IgD-negative memory B cell (primary cell): ENCODE measurements around the gene NHS. TPM values are rescaled to one million over a fixed set of nuclear protein-coding genes. Genes with fewer than 3 reads are reported as not detected.

ENCODE experiments used
- H3K27ac Mint-ChIP-seq, 3 donors: one replicate each; pipeline ENCODE4 v1.8.0; 2020 to 2022; ENCODE audit warnings: mild to moderate bottlenecking in 3 of 3, mixed read lengths in 3 of 3, moderate library complexity in 1 of 3
- H3K27me3 Mint-ChIP-seq: one replicate; pipeline ENCODE4 v1.8.0; 2021; ENCODE audit warnings: mixed read lengths
- H3K36me3 Mint-ChIP-seq: one replicate; pipeline ENCODE4 v1.8.0; 2020; ENCODE audit warnings: mild to moderate bottlenecking, mixed read lengths
- H3K4me1 Mint-ChIP-seq, 3 donors: one replicate each; pipeline ENCODE4 v1.8.0; 2020 to 2022; ENCODE audit warnings: mixed read lengths in 3 of 3, mild to moderate bottlenecking in 1 of 3
- H3K4me3 Mint-ChIP-seq, 4 donors: one replicate each; pipeline ENCODE4 v1.8.0; 2020 to 2022; ENCODE audit warnings: mild to moderate bottlenecking in 4 of 4, mixed read lengths in 4 of 4, moderate library complexity in 3 of 4
- H3K9me3 Mint-ChIP-seq, 3 donors: one replicate each; pipeline ENCODE4 v1.8.0; 2020 to 2021; ENCODE audit warnings: mixed read lengths in 3 of 3, mild to moderate bottlenecking in 1 of 3
- polyA plus RNA-seq: library from polyadenylated mRNA; unstranded; fragments of 300-500 nt; fragmentation: Illumina TruSeq; gene quantifications from one replicate; pipeline ENCODE4 v1.2.3, GENCODE V29; 2021

NHS gene
- polyA plus RNA-seq, 1 donor from 2014 or later, result not detected

DNA sequence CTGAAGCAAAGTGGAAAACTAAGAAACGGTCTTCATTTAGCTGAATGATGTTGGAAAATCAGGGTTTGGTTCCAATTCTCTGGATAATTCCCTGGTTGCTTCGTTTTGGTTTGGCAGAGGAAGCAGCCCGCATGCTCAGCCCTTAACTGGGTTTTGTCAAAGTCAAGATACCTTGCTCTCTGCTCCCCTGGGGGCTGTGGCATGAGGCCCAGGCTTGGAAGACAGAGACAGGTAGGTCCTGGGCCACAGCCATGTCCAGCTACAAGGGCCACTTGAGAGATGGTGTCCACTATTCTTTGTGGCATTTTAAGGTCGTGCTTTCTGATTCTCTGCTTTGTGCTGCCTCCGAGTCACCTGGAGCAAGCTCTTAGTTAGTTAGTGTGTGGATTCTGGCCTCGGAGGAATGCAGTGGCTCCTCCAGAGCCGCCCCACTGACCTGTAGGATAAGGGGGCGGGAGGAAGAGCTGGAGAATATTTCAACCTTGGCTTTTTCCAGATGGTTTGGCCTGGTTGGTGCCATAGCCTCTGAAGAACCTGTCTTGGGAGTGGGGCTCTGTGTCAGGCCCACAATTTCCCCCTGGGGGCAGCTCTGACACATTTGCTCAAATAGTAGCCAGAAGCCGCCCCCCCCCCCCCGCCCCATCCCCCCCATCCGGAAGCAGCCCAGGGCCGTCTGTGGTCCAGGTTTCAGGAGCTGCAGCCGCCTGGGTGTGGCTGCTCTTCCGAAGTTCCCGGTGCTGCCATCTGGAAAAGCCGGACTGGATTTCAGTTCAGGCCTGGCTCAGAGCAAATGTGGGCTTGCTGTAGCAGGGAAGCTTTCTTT, 147.1 kb downstream of the NHS start:
- Mint-ChIP-seq H3K4me1 (no peaks in the 10 kb centered on the region), H3K27me3 (peaks cover 5% of the 10 kb centered on the region), H3K9me3 (peaks cover 0 to 3% (median 0%) of the 10 kb centered on the region in 3 donors), H3K36me3 (peaks cover 3% of the 10 kb centered on the region), H3K4me3 (no peak overlapping the region), H3K27ac (no peak overlapping the region)

- no peak overlapping the region for H3K27ac Mint-ChIP-seq
- peaks cover 7% of the 10 kb centered on the region for H3K27me3 Mint-ChIP-seq
- peaks cover 0 to 2% (median 0%) of the 10 kb centered on the region in 3 donors for H3K4me1 Mint-ChIP-seq
- H3K4me3 Mint-ChIP-seq, result no peak overlapping the region
- no peaks in the 10 kb centered on the region for H3K9me3 Mint-ChIP-seq
- H3K36me3 Mint-ChIP-seq, result peaks cover 1% of the 10 kb centered on the region
These were observed 150.3 kb downstream of the NHS start for GRCh38 chrX:17525266-17525665.

DNA sequence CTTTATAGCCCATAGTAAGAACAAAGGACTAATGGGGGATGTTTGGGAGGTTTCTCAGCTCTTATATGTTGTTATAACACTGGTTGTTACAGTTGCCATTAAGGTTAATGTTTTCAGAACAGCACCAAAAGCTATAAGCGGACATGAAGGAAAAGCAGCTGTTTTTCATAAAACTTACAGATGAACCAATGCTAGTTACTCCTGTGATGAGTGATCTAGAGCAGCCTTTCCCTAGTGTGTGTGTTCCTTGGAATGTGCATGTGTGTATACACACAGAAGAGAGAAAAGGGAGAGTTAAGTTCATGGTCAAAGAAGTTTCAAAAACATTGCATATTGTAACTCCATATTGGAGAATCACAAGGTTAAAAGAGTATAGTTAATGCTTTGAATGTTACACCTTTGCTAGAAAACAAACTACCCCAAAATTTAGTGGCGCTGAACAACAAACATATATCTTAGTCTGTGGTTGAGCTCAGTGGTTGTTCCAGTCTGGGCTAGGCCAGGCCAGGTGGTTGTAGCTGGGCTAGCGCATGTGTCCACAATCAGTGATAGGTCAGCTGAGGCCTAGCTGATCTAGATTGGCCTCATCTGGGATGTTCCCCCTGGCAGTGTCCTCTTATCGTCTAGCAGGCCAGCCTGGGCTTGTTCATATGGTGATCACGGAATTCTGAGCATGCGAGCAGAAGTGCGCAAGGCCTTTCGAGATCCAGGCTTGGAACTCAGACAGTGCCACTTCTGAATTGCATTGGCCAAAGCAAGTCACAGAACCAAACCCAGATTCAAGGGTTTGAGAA, 151.0 kb downstream of the NHS start:
- Mint-ChIP-seq H3K27ac (no peak overlapping the region), H3K4me3 (no peak overlapping the region), H3K9me3 (no peaks in the 10 kb centered on the region), H3K4me1 (peaks cover 0 to 2% (median 0%) of the 10 kb centered on the region in 3 donors), H3K36me3 (no peaks in the 10 kb centered on the region), H3K27me3 (peaks cover 7% of the 10 kb centered on the region)

GRCh38 chrX:17527135-17527701, 152.2 kb downstream of the NHS start:
- no peak overlapping the region for H3K4me3 Mint-ChIP-seq

DNA sequence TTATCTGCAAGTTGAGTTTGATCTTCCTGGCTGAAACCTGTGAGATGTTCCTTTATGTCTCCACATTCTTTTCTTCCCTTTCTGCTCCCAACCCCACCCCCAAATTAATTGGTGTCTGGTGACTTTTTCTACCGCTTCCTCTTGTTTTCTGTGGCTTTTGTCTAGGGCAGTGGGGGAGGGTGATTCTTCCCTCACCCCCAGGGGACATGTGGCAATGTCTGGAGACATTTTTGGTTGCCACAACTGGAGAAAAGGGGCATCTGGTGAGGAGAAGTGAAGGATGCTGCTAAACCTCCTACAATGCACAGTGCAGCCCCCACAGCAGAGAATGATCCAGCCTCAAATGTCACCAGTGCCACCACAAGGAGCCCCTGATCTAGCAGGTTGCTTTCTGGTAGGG, 152.9 kb downstream of the NHS start:
- no peaks in the 10 kb centered on the region for H3K9me3 Mint-ChIP-seq
- peaks cover 0 to 2% (median 0%) of the 10 kb centered on the region in 3 donors for H3K4me1 Mint-ChIP-seq
- H3K36me3 Mint-ChIP-seq, result no peaks in the 10 kb centered on the region
- peaks cover 9% of the 10 kb centered on the region for H3K27me3 Mint-ChIP-seq
- no peak overlapping the region for H3K4me3 Mint-ChIP-seq
- H3K27ac Mint-ChIP-seq, result no peak overlapping the region

More at GRCh38 chrX:17527135-17527701, 152.2 kb downstream of the NHS start:
- H3K4me1 Mint-ChIP-seq, result peaks cover 0 to 2% (median 0%) of the 10 kb centered on the region in 3 donors
- H3K27me3 Mint-ChIP-seq, result peaks cover 12% of the 10 kb centered on the region
- no peaks in the 10 kb centered on the region for H3K36me3 Mint-ChIP-seq
- H3K9me3 Mint-ChIP-seq, result no peaks in the 10 kb centered on the region
- no peak overlapping the region for H3K27ac Mint-ChIP-seq

GRCh38 chrX:17529151-17529745, 154.2 kb downstream of the NHS start:
- H3K4me3 Mint-ChIP-seq, result no peak overlapping the region
- H3K27me3 Mint-ChIP-seq, result peaks cover 7% of the 10 kb centered on the region
- H3K4me1 Mint-ChIP-seq, result peaks cover 0 to 2% (median 0%) of the 10 kb centered on the region in 3 donors
- H3K36me3 Mint-ChIP-seq, result no peaks in the 10 kb centered on the region
- no peaks in the 10 kb centered on the region for H3K9me3 Mint-ChIP-seq
- no peak overlapping the region for H3K27ac Mint-ChIP-seq

DNA sequence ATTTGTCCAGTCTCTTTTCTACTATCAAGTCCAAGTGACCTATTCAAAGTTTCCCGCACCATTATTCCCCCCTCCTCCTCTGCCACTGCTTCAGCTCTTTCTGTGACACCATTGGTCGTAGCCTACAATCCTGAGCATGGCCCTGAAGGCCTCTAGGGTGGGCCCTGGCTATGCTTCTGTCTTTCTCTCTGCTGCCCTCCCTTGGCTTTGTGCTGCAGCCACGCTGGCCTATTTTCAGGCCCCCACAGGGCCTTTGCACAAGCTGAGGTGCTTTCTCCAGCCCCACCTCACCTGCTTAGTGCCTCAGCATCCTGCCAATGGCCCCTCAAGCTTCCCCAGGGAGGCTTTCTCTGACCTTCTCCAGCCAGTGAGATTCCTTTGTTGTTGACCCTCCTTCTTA, 156.5 kb downstream of the NHS start:
- H3K4me1 Mint-ChIP-seq, result peaks cover 0 to 2% (median 0%) of the 10 kb centered on the region in 3 donors
- H3K36me3 Mint-ChIP-seq, result no peaks in the 10 kb centered on the region
- no peak overlapping the region for H3K27ac Mint-ChIP-seq
- no peak overlapping the region for H3K4me3 Mint-ChIP-seq
- peaks cover 11% of the 10 kb centered on the region for H3K27me3 Mint-ChIP-seq
- no peaks in the 10 kb centered on the region for H3K9me3 Mint-ChIP-seq

GRCh38 chrX:17535229-17535628, 160.2 kb downstream of the NHS start:
- Mint-ChIP-seq H3K4me1 (no peaks in the 10 kb centered on the region), H3K27ac (no peak overlapping the region), H3K4me3 (no peak overlapping the region), H3K36me3 (no peaks in the 10 kb centered on the region), H3K27me3 (peaks cover 11% of the 10 kb centered on the region), H3K9me3 (no peaks in the 10 kb centered on the region)

- Mint-ChIP-seq H3K9me3 (no peaks in the 10 kb centered on the region), H3K36me3 (no peaks in the 10 kb centered on the region), H3K27me3 (peaks cover 6% of the 10 kb centered on the region), H3K4me1 (no peaks in the 10 kb centered on the region), H3K4me3 (no peak overlapping the region), H3K27ac (no peak overlapping the region)
These were observed 162.8 kb downstream of the NHS start for GRCh38 chrX:17537723-17538243.

DNA sequence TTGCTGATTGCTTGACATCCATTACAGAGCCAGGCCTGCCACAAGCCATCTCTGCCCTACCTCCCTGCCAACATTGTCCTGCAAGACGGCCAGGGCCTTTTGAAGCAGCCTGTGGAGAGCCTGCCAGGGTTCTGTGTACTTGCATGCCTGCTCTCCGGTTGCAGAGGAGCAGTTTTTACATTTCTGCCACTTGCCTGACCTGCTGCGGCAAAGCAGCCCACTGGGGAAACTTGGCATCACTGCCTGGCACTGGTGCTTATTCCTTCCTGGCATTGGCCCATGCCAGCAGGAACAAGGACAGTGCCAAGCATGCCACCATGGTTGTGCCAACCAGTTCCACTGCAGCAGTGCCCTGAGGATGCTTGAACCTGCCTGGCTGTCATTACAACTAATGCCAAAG, 167.1 kb downstream of the NHS start:
- Mint-ChIP-seq H3K4me3 (no peak overlapping the region), H3K27ac (no peak overlapping the region), H3K36me3 (no peaks in the 10 kb centered on the region), H3K9me3 (no peaks in the 10 kb centered on the region), H3K27me3 (peaks cover 4% of the 10 kb centered on the region), H3K4me1 (no peaks in the 10 kb centered on the region)

DNA sequence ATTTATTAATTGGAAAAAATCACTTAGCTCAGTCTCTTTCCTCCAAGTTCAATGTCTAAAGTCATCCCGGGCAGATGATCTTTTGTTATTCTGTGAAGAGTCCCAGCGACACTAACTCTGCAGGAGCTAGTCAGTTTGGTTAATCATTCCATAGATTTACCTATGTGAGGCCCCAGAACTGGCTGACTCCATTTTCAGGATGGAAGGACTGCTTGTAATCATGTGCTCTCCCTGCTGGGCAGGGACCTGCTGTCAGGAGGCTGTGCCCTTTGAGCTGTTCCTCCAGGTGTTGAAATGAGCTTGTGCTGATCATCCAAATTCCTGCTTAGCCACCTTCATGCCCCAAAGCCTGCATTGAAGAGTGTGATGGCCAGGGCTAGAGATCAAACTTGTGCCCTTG, 169.8 kb downstream of the NHS start:
- peaks cover 5% of the 10 kb centered on the region for H3K27me3 Mint-ChIP-seq
- H3K4me3 Mint-ChIP-seq, result no peak overlapping the region
- H3K27ac Mint-ChIP-seq, result no peak overlapping the region
- peaks cover 0 to 1% (median 0%) of the 10 kb centered on the region in 3 donors for H3K4me1 Mint-ChIP-seq
- no peaks in the 10 kb centered on the region for H3K36me3 Mint-ChIP-seq
- H3K9me3 Mint-ChIP-seq, result no peaks in the 10 kb centered on the region

DNA sequence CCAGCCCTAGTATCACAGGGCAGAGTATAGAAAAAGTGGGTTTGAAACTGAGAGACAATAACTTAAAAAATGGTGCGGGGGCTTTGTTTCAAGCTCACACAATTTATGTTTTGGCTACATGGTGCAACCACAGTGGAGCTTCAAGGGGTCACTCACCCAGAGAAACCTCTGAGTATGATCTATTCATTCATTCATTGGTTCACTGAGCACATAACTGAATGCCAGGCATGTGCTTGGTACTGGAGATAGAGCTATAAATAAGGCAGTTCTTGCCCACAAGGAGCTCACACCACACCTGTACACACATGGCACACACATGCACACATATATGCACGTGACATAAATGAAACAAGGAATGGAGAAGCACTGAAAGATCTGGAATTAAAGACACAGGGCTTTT, 171.4 kb downstream of the NHS start:
- peaks cover 5% of the 10 kb centered on the region for H3K27me3 Mint-ChIP-seq
- no peaks in the 10 kb centered on the region for H3K9me3 Mint-ChIP-seq
- no peak overlapping the region for H3K27ac Mint-ChIP-seq
- no peak overlapping the region for H3K4me3 Mint-ChIP-seq
- H3K36me3 Mint-ChIP-seq, result no peaks in the 10 kb centered on the region
- peaks cover 0 to 1% (median 0%) of the 10 kb centered on the region in 3 donors for H3K4me1 Mint-ChIP-seq

DNA sequence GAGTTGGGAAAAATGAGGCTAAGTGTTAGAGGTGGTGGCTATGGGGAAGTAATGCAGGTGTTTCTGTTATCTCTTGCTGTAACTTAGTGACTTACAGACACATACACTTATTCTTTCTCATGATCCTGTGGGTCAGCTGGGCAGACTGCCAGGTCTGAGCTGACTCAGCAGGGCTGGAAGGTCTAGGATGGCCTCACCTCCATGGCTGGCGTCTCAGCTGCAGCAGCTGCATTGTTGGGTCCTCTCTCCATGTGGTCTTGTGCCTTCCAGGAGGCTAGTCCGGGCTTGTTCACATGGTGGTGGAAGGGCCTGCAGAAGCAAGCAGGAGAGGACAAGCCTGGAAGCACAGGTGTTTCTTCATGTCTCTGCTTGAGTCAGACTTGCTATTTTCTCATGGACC, 172.7 kb downstream of the NHS start:
- Mint-ChIP-seq H3K4me1 (peaks cover 0 to 1% (median 0%) of the 10 kb centered on the region in 3 donors), H3K4me3 (no peak overlapping the region), H3K9me3 (no peaks in the 10 kb centered on the region), H3K27ac (no peak overlapping the region), H3K27me3 (peaks cover 5% of the 10 kb centered on the region), H3K36me3 (no peaks in the 10 kb centered on the region)

- Mint-ChIP-seq H3K4me1 (peaks cover 0 to 1% (median 0%) of the 10 kb centered on the region in 3 donors), H3K27me3 (peaks cover 5% of the 10 kb centered on the region), H3K36me3 (no peaks in the 10 kb centered on the region), H3K4me3 (no peak overlapping the region), H3K9me3 (no peaks in the 10 kb centered on the region), H3K27ac (no peak overlapping the region)
These were observed 174.2 kb downstream of the NHS start for GRCh38 chrX:17549107-17549651.
